Measurements from ENCODE around the gene CD151. TPM values are rescaled to one million over a fixed set of nuclear protein-coding genes. Genes with fewer than 3 reads are reported as not detected.

The CD151 gene
- polyA plus RNA-seq, 1 experiment, result 559 TPM

- Histone ChIP-seq H3K27ac (ENCODE audit: low read depth, low read length) (no peak overlapping the region), H3K27me3 (ENCODE audit: control insufficient read depth, insufficient read depth, low read length) (no peaks in the 10 kb centered on the region), H3K9me3 (ENCODE audit: control insufficient read depth, insufficient read depth, low read length) (no peaks in the 10 kb centered on the region; the same call in 1 of the 2 replicates), H3K4me3 (ENCODE audit: low read depth, low read length) (no peak overlapping the region)
- CTCF ChIA-PET, result interaction anchor here (1.5 kb wide), 1 partner anchor 15 kb away, joined by 8 read pairs; no protein-coding TSS in a partner anchor
- POLR2A ChIA-PET, result no interaction called here
- no peak for DNase-seq (ENCODE audit: low read depth, low spot score)
- TF ChIP-seq, protein P1, sequence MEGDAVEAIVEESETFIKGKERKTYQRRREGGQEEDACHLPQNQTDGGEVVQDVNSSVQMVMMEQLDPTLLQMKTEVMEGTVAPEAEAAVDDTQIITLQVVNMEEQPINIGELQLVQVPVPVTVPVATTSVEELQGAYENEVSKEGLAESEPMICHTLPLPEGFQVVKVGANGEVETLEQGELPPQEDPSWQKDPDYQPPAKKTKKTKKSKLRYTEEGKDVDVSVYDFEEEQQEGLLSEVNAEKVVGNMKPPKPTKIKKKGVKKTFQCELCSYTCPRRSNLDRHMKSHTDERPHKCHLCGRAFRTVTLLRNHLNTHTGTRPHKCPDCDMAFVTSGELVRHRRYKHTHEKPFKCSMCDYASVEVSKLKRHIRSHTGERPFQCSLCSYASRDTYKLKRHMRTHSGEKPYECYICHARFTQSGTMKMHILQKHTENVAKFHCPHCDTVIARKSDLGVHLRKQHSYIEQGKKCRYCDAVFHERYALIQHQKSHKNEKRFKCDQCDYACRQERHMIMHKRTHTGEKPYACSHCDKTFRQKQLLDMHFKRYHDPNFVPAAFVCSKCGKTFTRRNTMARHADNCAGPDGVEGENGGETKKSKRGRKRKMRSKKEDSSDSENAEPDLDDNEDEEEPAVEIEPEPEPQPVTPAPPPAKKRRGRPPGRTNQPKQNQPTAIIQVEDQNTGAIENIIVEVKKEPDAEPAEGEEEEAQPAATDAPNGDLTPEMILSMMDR (IDR thresholded peaks at IDR 0.05; ENCODE audit: low read depth, low read length), result no peak
Measured at GRCh38 chr11:862081-862661, 29.4 kb downstream of the CD151 start.

- ChIA-PET POLR2A (no interaction called here), CTCF (no interaction called here)
- H3K27ac ChIP-seq (ENCODE audit: low read depth, low read length), result no peak overlapping the region
- no peak for DNase-seq (ENCODE audit: low read depth, low spot score)
- TF ChIP-seq, protein P1 (IDR thresholded peaks at IDR 0.05; ENCODE audit: low read depth, low read length), result no peak
- no peaks in the 10 kb centered on the region for H3K27me3 ChIP-seq (ENCODE audit: control insufficient read depth, insufficient read depth, low read length)
- H3K9me3 ChIP-seq (ENCODE audit: control insufficient read depth, insufficient read depth, low read length), result no peaks in the 10 kb centered on the region; the same call in 1 of the 2 replicates
- H3K4me3 ChIP-seq (ENCODE audit: low read depth, low read length), result no peak overlapping the region
Measured at GRCh38 chr11:862696-863022, 29.9 kb downstream of the CD151 start.

DNA sequence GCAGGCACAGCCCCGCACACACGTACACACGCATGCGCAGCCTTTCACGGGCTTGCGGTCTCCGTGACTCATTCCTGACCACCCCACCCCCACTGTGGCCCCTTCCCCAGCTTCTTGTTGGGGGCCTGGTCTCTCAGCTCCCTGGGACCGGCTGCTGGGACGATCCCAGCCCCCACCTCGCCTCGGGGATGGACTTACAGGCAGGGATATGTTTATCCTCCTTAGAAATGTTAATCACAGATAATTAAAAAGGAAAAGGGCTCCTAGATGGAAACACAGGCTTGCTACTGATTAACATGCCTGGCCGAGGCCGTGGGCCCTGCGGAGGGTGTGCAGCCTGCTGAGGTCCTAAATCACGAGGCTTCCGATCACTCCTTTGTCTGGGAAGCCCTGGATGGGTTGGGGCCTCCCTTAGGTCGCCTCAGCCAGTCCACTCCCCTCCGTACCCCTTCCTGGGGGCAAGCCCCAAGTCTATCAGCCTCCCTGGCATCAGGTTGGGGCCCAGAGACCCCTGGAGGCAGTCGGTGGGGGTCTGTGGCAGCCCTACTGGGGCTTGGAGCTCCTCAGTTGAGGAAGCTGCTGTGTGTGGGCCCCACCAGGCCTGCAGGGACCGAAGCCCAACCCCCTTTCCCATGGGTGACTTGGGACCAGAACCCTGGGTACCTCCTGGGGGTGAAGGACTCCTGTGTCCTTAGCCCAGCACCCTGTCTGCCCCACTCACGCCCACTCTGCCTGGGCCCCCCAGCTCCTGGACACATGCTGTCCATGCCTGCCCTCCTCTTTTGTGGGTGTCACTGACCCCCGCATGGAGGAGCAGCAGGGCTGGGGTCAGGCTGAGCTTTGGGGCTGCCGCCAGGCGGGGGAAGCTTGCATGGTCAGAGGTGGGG lies 30.5 kb downstream of the CD151 start:
- TF ChIP-seq, protein P1 (IDR thresholded peaks at IDR 0.05; ENCODE audit: low read depth, low read length), result no peak
- H3K9me3 ChIP-seq (ENCODE audit: control insufficient read depth, insufficient read depth, low read length), result no peaks in the 10 kb centered on the region; the same call in 1 of the 2 replicates
- ChIA-PET CTCF (no interaction called here), POLR2A (no interaction called here)
- no peaks in the 10 kb centered on the region for H3K27me3 ChIP-seq (ENCODE audit: control insufficient read depth, insufficient read depth, low read length)
- no peak for DNase-seq (ENCODE audit: low read depth, low spot score)
- no peak overlapping the region for H3K4me3 ChIP-seq (ENCODE audit: low read depth, low read length)
- no peak overlapping the region for H3K27ac ChIP-seq (ENCODE audit: low read depth, low read length)

GRCh38 chr11:863910-864827 lies 31.4 kb downstream of the CD151 start:
- POLR2A ChIA-PET, result no interaction called here
- no peaks in the 10 kb centered on the region for H3K27me3 ChIP-seq (ENCODE audit: control insufficient read depth, insufficient read depth, low read length)
- TF ChIP-seq, protein P1 (IDR thresholded peaks at IDR 0.05; ENCODE audit: low read depth, low read length), result no peak
- CTCF ChIA-PET, result no interaction called here
- no peak overlapping the region for H3K4me3 ChIP-seq (ENCODE audit: low read depth, low read length)
- DNase-seq (ENCODE audit: low read depth, low spot score), result no peak
- no peak overlapping the region for H3K27ac ChIP-seq (ENCODE audit: low read depth, low read length)
- H3K9me3 ChIP-seq (ENCODE audit: control insufficient read depth, insufficient read depth, low read length), result no peaks in the 10 kb centered on the region; the same call in 1 of the 2 replicates

Data from AG04450 (cell line).